ENCODE results near the gene CRAMP1. TPM values are rescaled to one million over a fixed set of nuclear protein-coding genes. Genes with fewer than 3 reads are reported as not detected.

The CRAMP1 gene
- polyA plus RNA-seq, 12 donors, result 12.0 to 37.0 (median 14.9) TPM; not detected in 1

DNA sequence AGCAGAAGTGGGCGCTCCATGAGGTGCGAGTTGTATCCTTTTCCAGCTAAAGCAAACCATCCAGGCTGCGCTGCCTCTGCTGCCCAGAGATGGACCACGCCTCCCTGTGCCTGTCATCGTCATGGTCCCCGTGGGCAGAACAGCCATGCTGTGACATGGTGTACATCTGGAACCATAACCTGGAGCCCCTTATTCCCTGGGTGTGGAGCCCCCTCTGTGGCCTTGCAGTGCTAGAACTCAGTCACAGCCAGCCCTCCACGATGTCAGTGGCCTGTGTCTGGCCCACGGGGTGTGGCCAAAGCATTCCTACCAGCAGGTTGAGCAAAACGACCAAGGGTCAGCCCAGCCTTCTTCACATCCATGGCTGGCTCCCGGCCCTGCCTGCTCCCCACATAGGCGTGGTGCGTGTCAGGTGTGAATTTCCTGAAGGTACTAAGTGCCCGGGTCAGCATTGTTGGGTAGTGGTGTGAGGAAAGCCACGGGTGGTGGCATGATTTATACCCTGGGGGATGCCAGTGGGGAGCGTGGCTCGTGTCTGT is 43.2 kb downstream of the CRAMP1 start:
- no peak for DNase-seq

DNA sequence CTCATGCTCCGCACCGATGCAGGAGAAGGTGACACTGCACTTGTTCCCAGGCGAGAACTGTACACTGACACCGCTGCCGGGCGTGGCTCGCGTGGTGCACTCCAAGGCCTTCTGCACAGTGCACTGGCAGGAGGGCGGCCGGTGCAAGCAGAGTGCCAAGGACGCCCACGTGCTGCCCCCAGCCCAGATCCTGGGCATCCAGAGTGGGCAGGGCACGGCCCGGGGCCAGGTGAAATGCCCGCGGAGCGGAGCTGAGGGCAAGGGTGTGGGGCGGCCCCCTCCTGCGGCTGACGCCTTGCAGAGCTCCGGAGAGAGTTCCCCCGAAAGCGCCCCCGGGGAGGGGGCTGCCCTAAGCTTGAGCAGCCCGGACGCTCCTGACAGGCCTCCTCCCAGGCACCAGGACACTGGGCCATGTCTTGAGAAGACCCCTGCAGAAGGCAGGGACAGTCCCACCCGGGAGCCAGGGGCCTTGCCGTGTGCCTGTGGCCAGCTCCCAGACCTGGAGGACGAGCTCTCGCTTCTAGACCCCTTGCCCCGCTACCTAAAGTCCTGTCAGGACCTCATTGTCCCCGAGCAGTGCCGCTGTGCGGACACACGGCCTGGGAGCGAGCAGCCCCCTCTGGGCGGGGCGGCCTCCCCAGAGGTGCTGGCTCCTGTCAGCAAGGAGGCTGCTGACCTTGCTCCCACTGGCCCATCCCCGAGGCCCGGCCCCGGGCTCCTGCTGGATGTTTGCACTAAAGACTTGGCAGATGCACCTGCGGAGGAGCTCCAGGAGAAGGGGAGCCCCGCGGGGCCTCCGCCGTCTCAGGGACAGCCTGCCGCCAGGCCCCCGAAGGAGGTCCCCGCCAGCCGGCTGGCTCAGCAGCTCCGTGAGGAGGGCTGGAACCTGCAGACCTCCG is 44.0 kb downstream of the CRAMP1 start:
- DNase-seq, result no peak

DNA sequence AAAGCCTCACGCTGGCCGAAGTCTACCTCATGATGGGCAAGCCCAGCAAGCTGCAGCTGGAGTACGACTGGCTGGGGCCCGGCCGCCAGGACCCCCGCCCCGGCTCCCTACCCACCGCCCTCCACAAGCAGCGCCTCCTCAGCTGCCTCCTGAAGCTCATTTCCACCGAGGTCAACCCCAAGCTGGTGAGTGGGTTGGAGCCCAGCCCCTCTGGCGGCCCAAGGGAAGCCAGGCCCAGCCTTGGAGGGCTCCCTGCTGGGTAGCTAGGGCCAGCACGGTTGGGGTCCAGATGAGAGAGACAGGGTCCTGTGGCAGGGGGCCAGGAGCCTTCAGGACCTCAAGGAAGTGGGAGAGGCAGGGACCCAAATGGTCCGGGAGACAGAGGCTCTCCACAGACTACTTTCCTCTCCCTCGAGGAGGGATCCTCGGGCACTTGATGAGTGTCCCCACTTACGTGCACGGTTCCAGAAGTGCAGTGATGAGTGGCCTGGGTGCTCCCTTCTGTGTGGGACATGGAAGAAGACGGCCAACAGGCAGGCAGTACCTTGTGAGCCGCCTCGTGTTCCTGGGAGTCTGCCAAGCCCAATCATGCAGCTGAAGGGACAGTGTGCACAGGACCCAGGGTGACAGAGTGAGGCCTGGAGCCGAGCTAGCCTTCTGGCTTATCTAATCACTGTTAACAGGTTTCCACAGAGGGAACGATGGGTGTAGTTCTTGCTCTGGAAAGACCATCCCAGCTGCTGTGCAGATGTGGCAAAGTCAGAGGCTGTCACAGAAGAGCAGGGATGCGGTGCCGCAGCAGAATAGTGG is 44.9 kb downstream of the CRAMP1 start:
- DNase-seq, result no peak

DNA sequence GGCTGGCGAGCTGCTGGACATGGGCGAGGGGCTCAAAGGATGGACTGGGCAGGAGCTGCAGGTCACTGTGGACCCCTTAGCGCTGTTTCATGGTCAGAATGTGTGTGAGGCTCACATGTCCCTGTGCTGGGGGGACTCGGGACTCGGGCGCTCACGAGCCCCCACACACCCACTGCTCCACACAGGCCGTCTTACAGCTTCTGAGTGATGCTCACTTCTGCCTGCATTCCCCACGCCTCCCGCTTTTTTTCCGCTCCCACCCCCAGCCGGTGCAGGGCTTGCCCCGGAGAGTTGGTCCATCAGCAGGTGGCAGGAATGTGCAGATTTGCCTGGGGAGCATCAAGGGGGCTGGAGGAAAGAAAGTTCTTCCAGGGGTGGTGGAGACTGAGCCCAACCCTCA is 45.7 kb downstream of the CRAMP1 start:
- no peak for DNase-seq

DNA sequence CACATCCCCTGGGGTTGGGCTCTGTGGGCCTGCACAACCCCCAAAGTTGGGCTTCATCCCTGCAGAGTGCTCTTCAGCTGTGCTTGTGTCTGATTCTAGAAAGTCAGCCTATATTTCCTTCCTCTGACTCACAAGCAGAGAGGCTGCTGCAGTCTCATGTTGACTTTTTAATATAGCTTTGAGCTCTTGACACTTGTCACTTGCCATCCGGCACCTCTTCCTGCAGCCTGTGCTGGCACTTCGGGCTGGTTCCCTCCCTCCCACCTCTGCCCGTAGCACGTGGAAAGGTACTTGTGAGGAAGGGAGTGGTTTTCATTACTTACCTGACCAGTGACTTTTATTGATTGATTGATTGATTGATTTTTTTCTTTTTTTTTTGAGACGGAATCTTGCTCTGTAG is 46.9 kb downstream of the CRAMP1 start:
- no peak for DNase-seq

DNA sequence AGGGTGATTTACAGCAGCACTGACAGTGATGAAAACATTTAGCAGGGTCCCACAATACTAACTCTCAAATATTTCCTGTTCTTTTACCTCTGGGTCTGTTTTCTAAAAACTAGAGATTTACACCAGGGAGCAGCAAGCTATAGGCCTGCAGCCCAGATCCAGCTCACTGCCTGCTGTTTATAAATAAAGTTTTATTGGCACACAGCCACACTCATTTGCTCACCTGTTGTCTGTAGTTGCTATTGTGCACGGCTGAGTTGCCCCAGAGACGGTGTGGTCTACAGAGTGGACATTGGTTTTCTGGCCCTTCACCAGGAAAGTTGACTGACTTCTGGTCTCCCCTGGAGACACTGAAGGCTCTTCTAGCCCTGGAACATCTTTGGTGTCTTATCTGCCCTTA is 49.7 kb downstream of the CRAMP1 start:
- no peak for DNase-seq

DNA sequence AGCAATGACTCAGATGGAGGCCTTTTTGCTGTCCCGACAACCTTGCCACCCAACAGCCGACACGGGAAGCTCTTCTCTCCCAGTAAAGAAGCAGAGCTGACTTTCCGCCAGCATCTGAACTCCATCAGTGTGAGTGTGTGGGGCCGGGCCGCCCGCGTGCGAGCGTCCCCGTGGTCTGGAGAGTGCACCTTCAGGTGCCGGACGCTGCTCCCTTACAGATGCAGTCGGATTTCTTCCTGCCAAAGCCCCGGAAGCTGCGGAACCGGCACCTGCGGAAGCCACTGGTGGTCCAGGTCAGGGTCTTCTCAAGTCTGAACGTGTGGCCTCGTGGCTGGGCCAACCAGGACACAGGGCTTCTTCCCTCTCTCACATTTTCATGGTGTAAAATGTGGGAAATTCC is 50.4 kb downstream of the CRAMP1 start:
- DNase-seq, result no peak

DNA sequence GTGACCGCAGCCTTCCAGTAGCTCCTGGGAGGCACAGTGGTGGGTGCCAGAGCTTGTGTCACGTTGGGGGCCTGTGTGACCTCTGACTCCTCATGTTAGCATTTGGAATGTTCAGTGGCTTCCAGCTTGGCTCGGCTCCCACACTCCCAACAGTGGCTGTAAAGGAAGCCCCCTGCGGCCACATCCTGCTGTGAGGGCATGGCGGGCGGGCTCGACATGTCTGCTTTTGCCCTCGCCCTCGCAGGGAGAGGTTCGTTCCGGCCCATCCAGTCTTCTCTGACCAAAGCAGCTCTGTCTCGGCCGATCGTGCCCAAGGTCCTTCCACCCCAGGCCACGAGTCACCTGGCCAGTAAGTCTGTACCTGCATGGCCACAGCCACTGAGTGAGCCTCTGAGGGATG is 53.7 kb downstream of the CRAMP1 start:
- no peak for DNase-seq

DNA sequence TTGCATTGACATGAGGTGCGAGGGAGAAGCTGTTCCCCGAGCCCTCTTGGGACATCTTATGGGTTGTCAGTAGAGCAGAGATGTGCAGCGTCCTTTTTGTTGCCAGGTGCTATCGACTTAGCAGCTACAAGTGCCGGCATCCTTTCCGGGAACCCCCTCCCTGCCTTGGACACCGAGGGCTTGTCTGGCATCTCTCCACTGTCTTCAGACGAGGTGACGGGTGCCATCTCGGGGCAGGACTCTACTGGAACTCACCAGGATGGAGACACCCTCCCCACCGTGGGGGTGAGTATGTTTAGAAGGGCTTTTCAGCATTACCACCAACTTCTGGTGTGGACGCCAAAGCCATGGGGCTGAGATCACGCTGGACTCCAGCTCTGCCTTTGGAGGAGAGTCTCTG is 54.2 kb downstream of the CRAMP1 start:
- no peak for DNase-seq

DNA sequence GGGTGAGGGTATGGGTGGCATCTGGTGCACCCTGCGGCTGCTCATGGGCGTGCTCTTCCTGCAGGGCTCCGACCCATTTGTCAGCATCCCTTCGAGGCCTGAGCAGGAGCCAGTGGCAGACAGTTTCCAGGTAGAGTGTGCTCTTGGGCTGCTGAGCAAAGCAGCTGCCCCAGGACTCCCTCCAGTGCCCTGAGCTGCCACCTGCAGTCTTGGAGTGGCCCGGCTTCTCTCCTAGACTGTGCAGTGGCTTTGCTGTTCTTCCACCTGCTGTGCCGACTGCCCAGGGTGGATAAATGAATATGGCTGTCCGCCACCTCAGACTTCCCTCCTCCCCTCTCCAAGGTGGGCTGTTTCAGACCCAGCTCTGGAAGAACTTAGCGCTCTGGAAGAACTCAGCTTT is 55.1 kb downstream of the CRAMP1 start:
- DNase-seq, result no peak

DNA sequence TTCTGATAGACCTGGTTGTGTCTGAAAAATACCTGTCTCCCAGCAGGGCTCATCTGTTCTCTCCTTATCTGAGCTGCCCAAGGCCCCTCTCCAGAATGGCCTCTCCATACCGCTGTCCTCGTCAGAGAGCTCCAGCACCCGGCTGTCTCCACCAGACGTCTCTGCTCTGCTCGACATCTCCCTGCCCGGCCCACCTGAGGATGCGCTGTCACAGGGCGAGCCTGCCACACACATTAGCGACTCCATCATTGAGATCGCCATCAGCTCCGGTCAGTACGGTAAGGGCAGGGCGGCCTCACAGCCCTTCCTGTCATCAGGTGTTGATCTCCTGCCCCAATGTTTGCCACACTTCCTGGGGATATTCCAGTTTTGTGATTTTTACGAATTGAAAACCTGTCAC is 55.8 kb downstream of the CRAMP1 start:
- no peak for DNase-seq

DNA sequence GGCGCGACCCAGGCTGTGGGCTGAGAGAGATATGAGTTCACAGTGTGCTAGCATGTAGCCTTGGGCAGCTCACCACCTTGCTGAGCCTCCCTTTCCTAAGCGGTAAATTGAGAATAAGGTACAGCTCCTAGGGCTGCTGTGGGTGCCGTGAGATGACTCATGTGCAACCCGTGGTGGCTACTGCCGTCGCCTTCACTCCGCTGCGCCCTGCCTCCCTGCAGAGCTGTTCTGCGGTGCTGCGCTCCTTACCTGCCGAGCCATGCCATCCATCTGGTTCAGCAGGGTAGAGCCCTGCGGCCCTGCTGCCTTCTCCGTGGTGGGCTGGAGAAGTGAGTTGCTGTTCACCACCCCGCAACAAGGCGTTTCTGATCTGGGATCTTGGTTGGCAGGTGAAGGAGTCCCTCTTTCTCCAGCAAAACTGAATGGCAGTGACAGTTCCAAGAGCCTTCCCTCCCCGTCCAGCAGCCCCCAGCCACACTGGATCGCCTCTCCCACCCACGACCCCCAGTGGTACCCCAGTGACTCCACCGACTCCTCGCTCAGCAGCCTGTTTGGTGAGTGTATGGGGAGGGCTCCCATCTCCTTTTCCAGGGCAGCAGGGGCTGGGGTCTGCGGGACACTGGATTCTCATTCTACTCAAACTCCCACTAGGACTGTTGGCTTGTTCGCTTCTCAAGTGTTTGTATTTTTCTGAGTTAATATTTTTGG is 56.6 kb downstream of the CRAMP1 start:
- DNase-seq, result no peak

DNA sequence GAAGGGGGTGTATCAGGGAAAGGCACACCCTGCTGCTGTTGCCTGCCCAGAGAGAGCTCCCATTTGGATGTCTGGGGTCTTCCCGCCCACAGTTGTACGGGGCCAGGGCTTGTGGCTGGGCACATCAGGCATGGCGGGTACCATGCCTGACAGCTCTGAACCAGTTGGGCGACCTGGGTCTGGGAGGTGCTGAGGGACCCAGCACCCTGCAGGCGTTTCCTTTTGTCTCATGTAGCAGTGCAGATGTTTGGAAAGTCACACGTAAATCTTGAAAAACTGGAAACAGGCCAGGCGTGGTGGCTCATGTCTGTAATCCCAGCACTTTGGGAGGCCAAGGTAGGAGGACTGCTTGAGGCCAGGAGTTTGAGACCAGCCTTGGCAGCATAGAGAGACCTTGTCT is 57.5 kb downstream of the CRAMP1 start:
- no peak for DNase-seq

DNA sequence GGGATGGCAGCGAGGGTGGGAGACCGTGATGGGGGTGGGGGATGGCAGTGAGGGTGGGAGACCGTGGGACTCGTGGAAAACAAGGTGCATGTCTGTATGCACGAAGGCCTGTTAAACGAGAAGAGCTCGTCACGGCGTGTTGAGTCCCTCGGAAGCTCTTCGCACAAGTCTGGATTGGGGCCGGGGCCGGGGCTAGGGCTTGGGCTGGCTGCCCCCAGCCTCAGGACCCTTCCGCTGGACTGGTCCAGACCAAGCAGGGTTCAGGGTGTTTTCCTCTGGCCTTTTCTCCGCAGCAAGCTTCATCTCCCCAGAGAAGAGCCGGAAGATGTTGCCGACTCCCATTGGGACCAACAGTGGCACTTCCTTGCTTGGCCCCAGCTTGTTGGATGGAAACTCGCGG is 58.2 kb downstream of the CRAMP1 start:
- DNase-seq, result no peak

DNA sequence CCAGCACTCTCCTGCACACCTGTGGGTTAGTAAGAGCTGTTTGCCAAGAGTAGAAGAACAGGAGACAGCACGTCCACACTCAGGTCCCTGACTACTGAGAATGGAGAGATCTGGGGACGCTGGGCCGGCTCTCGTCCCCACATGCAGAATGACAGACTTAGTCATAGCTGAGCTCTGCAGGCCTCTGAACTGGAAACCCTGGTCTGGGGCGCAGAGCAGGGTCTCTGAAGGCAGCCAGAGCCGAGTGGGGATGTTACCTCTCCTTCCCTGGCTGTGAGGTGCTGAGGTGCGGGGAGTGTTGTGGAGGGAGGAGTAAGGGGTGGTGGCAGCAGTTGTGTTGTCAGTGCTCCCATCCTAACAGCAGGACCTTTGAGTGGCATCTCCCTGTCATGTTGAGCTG is 58.7 kb downstream of the CRAMP1 start:
- no peak for DNase-seq

DNA sequence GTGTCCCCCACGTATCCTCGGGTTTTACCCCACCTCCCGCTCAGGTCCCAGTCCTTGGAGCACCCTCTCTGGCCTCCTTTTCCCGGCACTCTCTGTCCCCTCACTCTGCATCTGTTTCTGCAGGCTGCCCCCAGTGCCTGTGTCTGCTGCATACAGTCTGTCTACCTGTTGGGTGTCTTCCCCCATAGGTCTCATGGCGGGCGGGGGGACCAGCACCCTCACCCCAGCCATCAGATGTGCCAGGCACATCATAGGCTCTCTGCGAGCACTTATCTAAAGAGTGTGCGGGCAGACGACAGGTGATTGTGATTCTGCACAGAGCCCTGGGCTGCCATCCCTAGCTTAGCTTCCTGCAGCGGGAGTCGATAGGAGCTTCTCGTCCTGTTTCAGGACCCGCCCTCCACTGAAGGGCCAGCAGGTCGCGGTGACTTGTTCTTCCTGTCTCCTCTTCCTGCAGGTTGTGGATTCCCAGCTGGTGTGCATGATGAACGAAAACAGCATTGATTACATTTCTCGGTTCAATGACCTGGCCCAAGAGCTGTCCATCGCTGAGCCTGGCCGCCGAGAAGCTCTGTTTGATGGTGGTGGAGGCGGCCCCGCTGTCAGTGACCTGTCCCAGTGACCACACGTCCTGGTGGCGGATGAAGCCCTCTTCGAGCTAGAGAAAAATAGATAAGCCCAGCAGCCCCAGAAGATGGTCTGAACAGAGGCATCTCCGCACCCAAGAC is 61.4 kb downstream of the CRAMP1 start:
- DNase-seq, result no peak

DNA sequence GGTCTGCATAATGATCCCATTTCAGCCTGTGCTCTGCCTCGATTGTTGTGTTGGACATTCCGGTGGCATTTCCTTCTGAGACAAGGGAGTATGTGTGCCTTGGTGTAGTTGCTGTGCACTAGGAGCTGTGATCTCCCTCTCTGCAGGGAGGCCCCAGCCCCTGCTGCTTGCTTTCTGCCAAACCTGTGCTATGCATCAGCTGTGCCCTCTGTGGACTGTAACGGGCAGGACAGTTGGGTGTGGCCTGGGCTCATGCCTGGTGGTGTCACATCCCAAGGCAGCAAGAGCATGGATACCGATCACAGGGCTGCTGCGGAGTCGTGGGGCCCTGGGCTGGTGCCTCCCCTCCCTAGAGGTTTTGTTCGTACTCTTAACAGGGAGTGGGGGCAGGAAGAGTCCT is 62.1 kb downstream of the CRAMP1 start:
- no peak for DNase-seq

DNA sequence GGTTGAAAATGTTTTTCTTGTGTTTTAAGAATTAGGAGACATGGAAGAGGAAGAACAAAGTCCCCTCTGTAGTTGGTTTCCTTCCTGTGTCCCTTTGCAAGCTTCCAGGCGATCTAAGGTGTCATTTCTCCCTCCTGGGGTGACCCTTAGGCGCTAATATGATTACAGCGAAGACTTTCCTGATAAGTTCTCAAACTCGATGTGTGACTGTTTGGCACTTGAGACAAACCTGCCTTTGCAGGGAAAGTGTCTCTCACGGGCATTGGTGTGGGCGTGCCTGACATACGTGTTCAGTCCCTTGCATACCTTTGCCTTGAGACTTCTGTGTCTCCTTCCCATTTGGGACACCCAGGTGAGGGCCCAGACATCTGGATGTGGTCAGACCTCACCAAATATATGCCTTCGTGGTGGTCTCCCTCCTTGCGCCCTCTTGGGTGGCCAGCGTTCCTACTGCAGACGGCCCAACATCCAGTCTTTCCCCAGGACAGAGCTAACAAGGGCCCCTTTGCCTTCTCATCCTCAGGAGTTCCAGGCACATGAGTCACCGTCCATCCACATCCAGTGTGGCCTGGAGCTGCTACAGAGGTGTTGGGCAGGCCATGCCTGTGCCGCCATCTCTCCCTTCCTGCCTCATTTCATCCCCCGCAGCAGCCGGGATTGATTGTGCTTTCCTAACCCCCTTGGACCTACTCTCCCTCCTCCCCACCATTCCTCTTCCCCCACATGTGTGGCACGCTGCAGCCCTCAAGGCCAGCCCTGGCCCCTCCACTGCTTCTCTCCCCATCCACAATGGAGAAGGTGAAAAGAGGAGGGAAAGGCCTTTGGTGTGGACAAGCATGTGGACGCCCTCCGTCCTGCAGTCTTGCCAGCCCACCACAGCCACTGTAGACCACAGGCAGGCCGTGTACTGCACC is 62.8 kb downstream of the CRAMP1 start:
- DNase-seq, result no peak

DNA sequence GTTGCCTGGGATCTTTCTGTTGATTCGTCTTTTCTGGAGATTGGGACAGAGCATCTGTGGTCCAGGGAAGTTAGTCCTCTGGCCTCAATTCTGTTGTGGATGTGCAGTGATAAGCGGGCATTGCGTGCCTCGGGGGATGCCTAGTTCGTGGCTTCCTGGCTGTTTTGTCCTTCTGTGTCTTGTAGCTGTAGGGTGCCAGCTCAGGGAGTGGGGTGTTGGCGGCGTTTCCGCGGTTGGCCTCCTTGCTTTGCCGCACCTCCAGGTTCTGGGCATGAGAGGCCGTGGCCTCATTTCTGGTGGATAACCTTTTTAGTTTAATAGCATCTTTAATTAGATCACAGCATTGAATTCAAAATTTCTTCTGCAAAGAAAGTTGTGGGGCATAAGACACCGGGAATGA is 64.5 kb downstream of the CRAMP1 start:
- no peak for DNase-seq

DNA sequence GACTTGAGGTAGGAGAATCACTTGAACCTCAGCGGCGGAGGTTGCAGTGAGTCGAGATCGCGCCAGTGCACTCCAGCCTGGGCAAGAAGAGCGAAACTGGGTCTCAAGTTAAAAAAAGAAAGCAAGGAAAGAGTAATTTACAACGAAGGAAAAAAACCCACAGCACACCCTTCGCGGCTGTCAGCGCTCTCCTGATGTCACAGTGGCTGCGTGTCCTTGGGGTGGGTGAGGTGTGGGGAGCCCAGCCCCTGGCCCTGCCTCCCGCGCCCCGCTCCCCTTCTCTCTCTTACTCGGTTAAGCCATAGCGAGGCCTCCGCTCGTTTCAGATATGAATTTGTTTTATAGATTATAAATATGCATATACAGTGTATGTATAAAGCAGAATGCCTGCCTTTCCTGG is 65.2 kb downstream of the CRAMP1 start:
- no peak for DNase-seq

Data from muscle of arm (tissue), 12 donors.